Measurements from ENCODE around the gene SSBP2.

Gene SSBP2

DNA sequence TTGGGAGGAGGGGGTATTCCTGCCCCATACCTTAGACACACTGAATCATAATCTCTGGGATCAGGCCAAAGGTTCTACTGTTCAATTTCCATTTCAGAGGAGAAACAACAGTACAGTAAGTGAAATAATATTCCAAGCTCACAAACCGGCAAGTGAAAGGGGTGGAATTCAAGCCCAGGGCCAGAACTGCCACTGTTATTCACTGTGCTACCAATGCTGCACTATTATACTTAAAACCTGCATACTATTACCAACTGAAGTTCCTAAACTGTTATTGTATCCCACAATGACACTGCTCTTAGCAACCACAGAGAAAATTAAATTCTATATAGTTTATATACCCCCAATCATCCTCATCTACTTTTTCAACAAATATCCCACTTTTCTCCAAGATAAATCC is 24.6 kb downstream of the SSBP2 start:
- DNase-seq (ENCODE audit: low read depth) = no peak
- no peak overlapping the region for H3K4me3 ChIP-seq (ENCODE audit: low read depth, low read length)
- TF ChIP-seq, protein P1, sequence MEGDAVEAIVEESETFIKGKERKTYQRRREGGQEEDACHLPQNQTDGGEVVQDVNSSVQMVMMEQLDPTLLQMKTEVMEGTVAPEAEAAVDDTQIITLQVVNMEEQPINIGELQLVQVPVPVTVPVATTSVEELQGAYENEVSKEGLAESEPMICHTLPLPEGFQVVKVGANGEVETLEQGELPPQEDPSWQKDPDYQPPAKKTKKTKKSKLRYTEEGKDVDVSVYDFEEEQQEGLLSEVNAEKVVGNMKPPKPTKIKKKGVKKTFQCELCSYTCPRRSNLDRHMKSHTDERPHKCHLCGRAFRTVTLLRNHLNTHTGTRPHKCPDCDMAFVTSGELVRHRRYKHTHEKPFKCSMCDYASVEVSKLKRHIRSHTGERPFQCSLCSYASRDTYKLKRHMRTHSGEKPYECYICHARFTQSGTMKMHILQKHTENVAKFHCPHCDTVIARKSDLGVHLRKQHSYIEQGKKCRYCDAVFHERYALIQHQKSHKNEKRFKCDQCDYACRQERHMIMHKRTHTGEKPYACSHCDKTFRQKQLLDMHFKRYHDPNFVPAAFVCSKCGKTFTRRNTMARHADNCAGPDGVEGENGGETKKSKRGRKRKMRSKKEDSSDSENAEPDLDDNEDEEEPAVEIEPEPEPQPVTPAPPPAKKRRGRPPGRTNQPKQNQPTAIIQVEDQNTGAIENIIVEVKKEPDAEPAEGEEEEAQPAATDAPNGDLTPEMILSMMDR (IDR thresholded peaks at IDR 0.05; ENCODE audit: low read depth, low read length, missing control alignments) = no peak

DNA sequence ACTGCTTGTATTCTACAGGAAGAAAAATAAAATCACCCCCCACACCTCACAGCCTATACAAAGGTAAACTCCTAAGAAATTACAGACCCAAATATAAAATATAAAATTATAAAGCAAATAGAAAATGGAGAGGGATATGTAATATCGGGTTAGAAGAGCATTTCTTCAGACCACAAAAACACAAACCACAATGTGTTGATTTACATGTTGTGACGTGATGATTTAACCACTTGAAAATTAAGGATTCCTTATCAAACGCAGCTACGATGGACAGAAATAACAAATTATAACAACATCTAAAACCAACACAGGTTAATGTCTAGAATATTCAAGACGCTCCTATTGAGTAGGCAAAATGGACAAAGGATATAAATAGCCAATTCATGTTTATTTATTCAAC is 26.3 kb downstream of the SSBP2 start:
- DNase-seq (ENCODE audit: low read depth) = no peak
- TF ChIP-seq, protein P1 (IDR thresholded peaks at IDR 0.05; ENCODE audit: low read depth, low read length, missing control alignments) = no peak
- H3K4me3 ChIP-seq (ENCODE audit: low read depth, low read length) = no peak overlapping the region

DNA sequence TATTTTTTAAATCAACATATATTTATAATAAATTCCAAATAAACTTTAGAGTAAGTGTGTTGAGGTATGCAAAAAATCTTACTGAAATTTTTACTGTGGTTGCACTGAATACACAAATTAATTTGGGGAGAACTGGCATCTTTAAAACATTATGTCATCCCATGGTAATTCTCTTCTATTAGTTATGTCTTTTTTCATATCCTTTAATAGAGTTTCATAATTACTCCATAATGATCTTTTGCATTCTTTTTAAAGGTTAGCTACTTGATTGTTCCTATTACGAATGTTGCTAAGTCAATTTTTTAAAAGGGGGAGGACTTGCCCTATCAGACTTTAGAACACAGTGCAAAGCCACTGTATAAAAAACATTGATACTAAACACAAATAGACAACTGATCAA is 26.8 kb downstream of the SSBP2 start:
- TF ChIP-seq, protein P1 (IDR thresholded peaks at IDR 0.05; ENCODE audit: low read depth, low read length, missing control alignments) = no peak
- no peak overlapping the region for H3K4me3 ChIP-seq (ENCODE audit: low read depth, low read length)
- DNase-seq (ENCODE audit: low read depth) = no peak

DNA sequence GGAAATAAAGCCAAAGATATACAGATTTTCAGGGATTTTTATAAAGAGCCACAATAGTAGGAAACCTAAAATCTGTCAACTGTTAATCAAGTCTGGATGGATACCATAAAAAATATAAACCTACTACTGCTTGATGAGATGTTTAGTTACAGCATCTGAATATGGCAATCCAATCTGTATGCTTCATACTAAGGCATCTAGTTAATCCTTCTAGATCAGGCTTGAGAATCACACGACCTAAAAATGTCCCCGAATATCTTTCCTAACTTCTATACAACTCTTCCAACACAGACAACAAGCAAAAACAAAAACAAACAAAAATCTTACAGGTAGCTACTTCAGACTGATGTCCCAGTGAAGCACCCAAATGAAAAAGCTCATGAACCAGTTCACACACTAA is 29.8 kb downstream of the SSBP2 start:
- DNase-seq (ENCODE audit: low read depth) = no peak
- TF ChIP-seq, protein P1 (IDR thresholded peaks at IDR 0.05; ENCODE audit: low read depth, low read length, missing control alignments) = no peak
- no peak overlapping the region for H3K4me3 ChIP-seq (ENCODE audit: low read depth, low read length)

DNA sequence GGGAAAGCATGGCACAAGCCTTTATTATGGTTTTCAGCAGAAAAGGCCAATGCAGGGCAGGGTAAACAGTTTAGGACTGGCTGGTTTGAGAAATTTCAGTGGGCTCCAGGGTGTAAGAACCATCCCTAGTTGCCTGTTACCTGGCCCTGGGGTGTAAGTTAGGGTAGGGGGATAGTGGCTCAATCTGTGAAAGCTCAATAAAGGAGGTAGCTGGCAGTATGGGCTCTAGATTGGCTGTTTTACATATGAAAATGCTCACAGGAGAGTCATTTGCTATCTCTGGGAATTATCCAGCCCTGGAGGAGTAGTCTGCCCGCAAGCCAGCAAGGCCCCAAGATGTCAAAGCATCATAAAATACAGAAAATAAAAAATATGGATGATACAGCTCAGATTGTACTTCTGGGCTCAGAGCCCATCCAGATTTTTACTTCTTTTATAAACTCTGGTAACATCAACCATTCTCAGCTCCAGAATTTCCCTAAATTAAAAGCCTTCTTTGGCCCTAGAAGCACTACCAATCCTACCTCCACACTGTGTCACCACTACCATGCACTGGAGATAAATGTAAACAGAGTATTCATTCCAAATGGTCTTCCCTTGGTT is 31.1 kb downstream of the SSBP2 start:
- TF ChIP-seq, protein P1 (IDR thresholded peaks at IDR 0.05; ENCODE audit: low read depth, low read length, missing control alignments) = no peak
- no peak for DNase-seq (ENCODE audit: low read depth)
- no peak overlapping the region for H3K4me3 ChIP-seq (ENCODE audit: low read depth, low read length)

DNA sequence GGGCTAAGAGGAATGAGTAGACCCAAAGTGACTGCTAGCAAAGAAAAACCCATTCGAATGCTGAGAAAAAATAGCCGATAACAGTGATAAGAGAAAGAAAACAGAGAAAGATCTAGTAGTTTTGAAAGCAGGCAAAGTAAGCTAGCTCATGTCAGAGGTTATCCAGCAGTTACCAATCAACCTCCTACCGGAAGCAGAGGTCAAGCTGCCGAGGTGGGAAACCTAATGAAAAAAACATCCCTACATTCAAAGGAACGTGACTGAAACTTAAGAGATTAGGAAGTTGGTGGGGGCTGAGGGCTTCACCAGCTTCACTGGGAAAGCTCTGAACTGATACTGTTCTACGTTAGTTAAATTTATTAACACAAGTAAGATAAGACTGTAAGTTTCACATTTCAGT is 32.6 kb downstream of the SSBP2 start:
- TF ChIP-seq, protein P1 (IDR thresholded peaks at IDR 0.05; ENCODE audit: low read depth, low read length, missing control alignments) = no peak
- no peak overlapping the region for H3K4me3 ChIP-seq (ENCODE audit: low read depth, low read length)
- no peak for DNase-seq (ENCODE audit: low read depth)

DNA sequence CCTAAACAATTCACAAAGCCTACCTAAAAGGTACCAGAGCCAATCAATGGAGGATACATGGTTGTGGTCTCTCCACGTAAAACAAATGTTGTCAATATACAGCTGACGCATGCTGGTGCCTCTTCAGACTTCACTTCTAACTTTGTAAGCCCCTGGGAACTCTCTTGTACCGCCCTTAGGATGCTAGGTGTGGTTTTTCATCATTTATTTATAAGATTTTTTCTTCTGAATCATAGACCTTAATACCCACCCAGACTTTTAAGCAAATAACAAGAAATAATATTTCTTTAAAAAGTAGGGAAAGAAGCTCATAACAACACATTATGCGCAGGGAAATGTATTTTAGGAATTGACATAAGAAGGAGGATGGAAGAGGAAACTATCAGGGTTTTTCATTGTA is 33.0 kb downstream of the SSBP2 start:
- no peak overlapping the region for H3K4me3 ChIP-seq (ENCODE audit: low read depth, low read length)
- TF ChIP-seq, protein P1 (IDR thresholded peaks at IDR 0.05; ENCODE audit: low read depth, low read length, missing control alignments) = no peak
- no peak for DNase-seq (ENCODE audit: low read depth)

Measured in GM12864 (cell line).